Stimulated activated CD8-positive, alpha-beta memory T cell treated with anti-CD3 and anti-CD28 coated beads, Interleukin-15, amount 100 ng/mL, for 1 hour (primary cell): Measurements from ENCODE around the gene XPO4.

Experiments
- DNase-seq: peaks from one replicate; pipeline ENCODE4 v3.0.0-alpha.2; 2020; ENCODE audit warnings: low read depth

The XPO4 gene

GRCh38 chr13:20826843-20827560 is 75.5 kb downstream of the XPO4 start:
- no peak for DNase-seq

- no peak for DNase-seq
Observed at GRCh38 chr13:20826301-20826700, 76.2 kb downstream of the XPO4 start.

- DNase-seq: no peak
Observed at GRCh38 chr13:20825477-20825875, 77.1 kb downstream of the XPO4 start.

- DNase-seq: no peak
Observed at GRCh38 chr13:20824762-20825476, 77.6 kb downstream of the XPO4 start.

- DNase-seq: no peak
Observed at GRCh38 chr13:20823071-20823470, 79.5 kb downstream of the XPO4 start.

- DNase-seq: no peak
Observed at GRCh38 chr13:20822406-20822805, 80.1 kb downstream of the XPO4 start.

- no peak for DNase-seq
Observed at GRCh38 chr13:20819715-20820114, 82.8 kb downstream of the XPO4 start.

- DNase-seq: no peak
Observed at GRCh38 chr13:20815464-20815863, 87.1 kb downstream of the XPO4 start.

- no peak for DNase-seq
Observed at GRCh38 chr13:20814224-20814910, 88.2 kb downstream of the XPO4 start.

- no peak for DNase-seq
Observed at GRCh38 chr13:20812890-20813289, 89.7 kb downstream of the XPO4 start.

GRCh38 chr13:20810808-20811207 is 91.7 kb downstream of the XPO4 start:
- DNase-seq: no peak

- no peak for DNase-seq
Observed at GRCh38 chr13:20808874-20809273, 93.7 kb downstream of the XPO4 start.

GRCh38 chr13:20803180-20803965 is 99.2 kb downstream of the XPO4 start:
- DNase-seq: no peak

- no peak for DNase-seq
Observed at GRCh38 chr13:20801707-20802106, 100.8 kb downstream of the XPO4 start.

- no peak for DNase-seq
Observed at GRCh38 chr13:20799726-20800416, 102.7 kb downstream of the XPO4 start.

GRCh38 chr13:20798027-20798426 is 104.5 kb downstream of the XPO4 start:
- no peak for DNase-seq

GRCh38 chr13:20796791-20797508 is 105.6 kb downstream of the XPO4 start:
- DNase-seq: no peak

GRCh38 chr13:20789665-20790064 is 112.9 kb downstream of the XPO4 start:
- no peak for DNase-seq

- DNase-seq: no peak
Observed at GRCh38 chr13:20788312-20788711, 114.2 kb downstream of the XPO4 start.

GRCh38 chr13:20787180-20787579 is 115.4 kb downstream of the XPO4 start:
- no peak for DNase-seq

- DNase-seq: no peak
Observed at GRCh38 chr13:20782116-20782708, 120.3 kb downstream of the XPO4 start.
